Osteocyte (in vitro differentiated cells): ENCODE results near the gene MLNR. TPM values are rescaled to one million over a fixed set of nuclear protein-coding genes. Genes with fewer than 3 reads are reported as not detected.

Experiments
- DNase-seq: peaks from one replicate; pipeline ENCODE4 v3.0.0; 2021; ENCODE audit warnings: mixed read lengths; ENCODE audit not compliant: unreplicated experiment; ENCODE audit errors: extremely low spot score
- H3K27ac Mint-ChIP-seq: one replicate; pipeline ENCODE4 v1.8.0; 2021; ENCODE audit warnings: mild to moderate bottlenecking, mixed read lengths; ENCODE audit not compliant: unreplicated experiment
- H3K27me3 Mint-ChIP-seq: one replicate; pipeline ENCODE4 v1.8.0; 2021; ENCODE audit warnings: mixed read lengths; ENCODE audit not compliant: unreplicated experiment
- H3K36me3 Mint-ChIP-seq: one replicate; pipeline ENCODE4 v1.8.0; 2021; ENCODE audit warnings: mixed read lengths; ENCODE audit not compliant: unreplicated experiment
- H3K4me1 Mint-ChIP-seq: one replicate; pipeline ENCODE4 v1.8.0; 2021; ENCODE audit warnings: mixed read lengths; ENCODE audit not compliant: unreplicated experiment
- H3K4me3 Mint-ChIP-seq: one replicate; pipeline ENCODE4 v1.8.0; 2021; ENCODE audit warnings: mild to moderate bottlenecking, moderate library complexity, mixed read lengths; ENCODE audit not compliant: unreplicated experiment
- H3K9me3 Mint-ChIP-seq: one replicate; pipeline ENCODE4 v1.8.0; 2021; ENCODE audit warnings: mixed read lengths; ENCODE audit not compliant: unreplicated experiment
- CTCF ChIP-seq: fragments of 200-600 bp; sonication (generic); IDR thresholded peaks from 2 replicates; pipeline ENCODE4 v1.5.0; 2021; ENCODE audit warnings: antibody characterized with exemption, mild to moderate bottlenecking, moderate library complexity
- total RNA-seq: library from RNA; stranded (reverse); gene quantifications from 2 replicates; pipeline ENCODE4 v1.2.1, GENCODE V29; 2021

MLNR gene
- total RNA-seq, 1 donor from 2014 or later: not detected

DNA sequence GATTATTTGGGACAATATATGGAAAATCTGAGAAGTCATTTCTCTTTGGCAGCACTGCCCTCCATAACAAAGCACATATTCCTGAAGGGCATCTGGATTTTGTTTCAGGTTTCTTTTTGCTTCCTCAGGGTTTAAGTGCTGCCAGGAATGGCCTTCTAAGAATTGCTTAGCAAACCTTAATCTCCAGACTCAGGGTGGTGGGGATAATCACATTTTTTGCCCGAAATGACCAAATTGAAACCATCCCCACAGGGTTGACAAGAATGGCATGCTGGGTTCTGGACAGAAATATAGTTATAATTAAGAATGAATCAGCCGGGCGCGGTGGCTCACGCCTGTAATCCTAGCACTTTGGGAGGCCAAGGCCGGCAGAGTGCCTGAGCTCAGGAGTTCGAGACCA is 21.2 kb downstream of the MLNR start:
- Mint-ChIP-seq H3K27ac (no peak overlapping the region), H3K4me3 (no peak overlapping the region), H3K4me1 (no peaks in the 10 kb centered on the region), H3K27me3 (peaks cover 27% of the 10 kb centered on the region), H3K36me3 (no peaks in the 10 kb centered on the region), H3K9me3 (no peaks in the 10 kb centered on the region)
- no peak for TF ChIP-seq CTCF
- no peak for DNase-seq

DNA sequence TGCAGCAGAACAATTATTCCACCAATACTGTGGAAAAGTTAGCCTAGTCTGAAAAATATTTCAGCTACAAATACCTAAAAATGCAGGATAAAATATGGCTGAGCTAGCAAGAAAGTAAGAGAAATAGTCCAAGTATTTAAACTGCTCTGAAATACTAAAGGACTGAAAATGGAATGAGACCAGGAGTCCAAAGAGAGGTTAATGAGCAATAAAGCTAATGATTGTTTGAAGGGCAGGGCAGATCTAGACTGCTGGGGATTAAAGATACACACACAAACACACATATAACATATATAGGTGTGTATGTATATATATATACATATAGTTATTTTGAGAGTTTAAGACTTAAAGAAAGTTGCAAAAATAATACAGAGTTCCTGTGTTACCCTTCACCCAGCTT is 25.0 kb downstream of the MLNR start:
- TF ChIP-seq CTCF: no peak
- Mint-ChIP-seq H3K27ac (no peak overlapping the region), H3K27me3 (peaks cover 21% of the 10 kb centered on the region), H3K4me1 (peaks cover 18% of the 10 kb centered on the region), H3K36me3 (no peaks in the 10 kb centered on the region), H3K4me3 (no peak overlapping the region), H3K9me3 (no peaks in the 10 kb centered on the region)
- no peak for DNase-seq

- Mint-ChIP-seq H3K27me3 (peaks cover 21% of the 10 kb centered on the region), H3K9me3 (no peaks in the 10 kb centered on the region)
- no peak for TF ChIP-seq CTCF
These were observed 26.9 kb downstream of the MLNR start for GRCh38 chr13:49246850-49247642.

GRCh38 chr13:49247643-49248621 is 27.8 kb downstream of the MLNR start, which contains the start of gene CDADC1:
TSS of gene CDADC1 (plus strand) at chr13:49247925. CDS start at chr13:49248038, 113 bp downstream.
- Mint-ChIP-seq H3K27me3 (peaks cover 21% of the 10 kb centered on the region), H3K4me1 (peaks cover 18% of the 10 kb centered on the region), H3K9me3 (no peaks in the 10 kb centered on the region), H3K27ac (peak within 1 kb of the TSS; percentile 97), H3K4me3 (peak within 1 kb of the TSS; percentile 97), H3K36me3 (peaks cover 4% of the 10 kb centered on the region)
- no peak for TF ChIP-seq CTCF
- DNase-seq: peak; percentile 98

More at GRCh38 chr13:49246850-49247642, 26.9 kb downstream of the MLNR start:
- no peak for DNase-seq
- Mint-ChIP-seq H3K36me3 (peaks cover 2% of the 10 kb centered on the region), H3K4me1 (peaks cover 18% of the 10 kb centered on the region), H3K27ac (peak overlapping the region; percentile 97), H3K4me3 (peak overlapping the region; percentile 97)
